ENCODE results near the gene DRAP1.

The DRAP1 gene

GRCh38 chr11:65882120-65883057, 36.8 kb upstream of the DRAP1 start:
- H3K27me3 ChIP-seq (ENCODE audit: insufficient read depth, poor library complexity, severe bottlenecking): no peaks in the 10 kb centered on the region
- no peak overlapping the region for H3K4me3 ChIP-seq (replicated peaks; ENCODE audit: insufficient read depth, low read length)
- TF ChIP-seq GABPA (IDR thresholded peaks at IDR 0.05; ENCODE audit: low read depth): no peak
- no peak for TF ChIP-seq CTCF (IDR thresholded peaks at IDR 0.05; ENCODE audit: insufficient read depth, low read length)
- no peak for TF ChIP-seq POLR2AphosphoS5 (IDR thresholded peaks at IDR 0.05; ENCODE audit: low read depth)
- TF ChIP-seq SPI1 (IDR thresholded peaks at IDR 0.05; ENCODE audit: borderline replicate concordance, low read depth): no peak
- TF ChIP-seq REST (IDR thresholded peaks at IDR 0.05; ENCODE audit: insufficient replicate concordance, low read depth): no peak
- no peak overlapping the region for H3K27ac ChIP-seq (replicated peaks)
- no peak for DNase-seq (ENCODE audit: low read depth in 1 of 2, low spot score in 1 of 2)

GRCh38 chr11:65883058-65883761, 36.0 kb upstream of the DRAP1 start:
- H3K4me3 ChIP-seq (replicated peaks; ENCODE audit: insufficient read depth, low read length): no peak overlapping the region
- no peak for DNase-seq (ENCODE audit: low read depth in 1 of 2, low spot score in 1 of 2)
- TF ChIP-seq REST (IDR thresholded peaks at IDR 0.05; ENCODE audit: insufficient replicate concordance, low read depth) (no peak), POLR2AphosphoS5 (IDR thresholded peaks at IDR 0.05; ENCODE audit: low read depth) (no peak), SPI1 (IDR thresholded peaks at IDR 0.05; ENCODE audit: borderline replicate concordance, low read depth) (no peak), GABPA (IDR thresholded peaks at IDR 0.05; ENCODE audit: low read depth) (no peak), CTCF (IDR thresholded peaks at IDR 0.05; ENCODE audit: insufficient read depth, low read length) (no peak)
- no peak overlapping the region for H3K27ac ChIP-seq (replicated peaks)
- no peaks in the 10 kb centered on the region for H3K27me3 ChIP-seq (ENCODE audit: insufficient read depth, poor library complexity, severe bottlenecking)

GRCh38 chr11:65883786-65884715, 35.2 kb upstream of the DRAP1 start:
- no peak overlapping the region for H3K4me3 ChIP-seq (replicated peaks; ENCODE audit: insufficient read depth, low read length)
- no peak for DNase-seq (ENCODE audit: low read depth in 1 of 2, low spot score in 1 of 2)
- no peaks in the 10 kb centered on the region for H3K27me3 ChIP-seq (ENCODE audit: insufficient read depth, poor library complexity, severe bottlenecking)
- TF ChIP-seq SPI1 (IDR thresholded peaks at IDR 0.05; ENCODE audit: borderline replicate concordance, low read depth) (no peak), REST (IDR thresholded peaks at IDR 0.05; ENCODE audit: insufficient replicate concordance, low read depth) (no peak), CTCF (IDR thresholded peaks at IDR 0.05; ENCODE audit: insufficient read depth, low read length) (no peak), GABPA (IDR thresholded peaks at IDR 0.05; ENCODE audit: low read depth) (no peak), POLR2AphosphoS5 (IDR thresholded peaks at IDR 0.05; ENCODE audit: low read depth) (no peak)
- no peak overlapping the region for H3K27ac ChIP-seq (replicated peaks)
